ENCODE data around the gene TRIM6. TPM values are rescaled to one million over a fixed set of nuclear protein-coding genes. Genes with fewer than 3 reads are reported as not detected.
"Not testable (repeated sequence)": the region's sequence is repeated elsewhere in the genome, so short reads cannot be mapped to it uniquely, and the experiment has no call there.

The TRIM6 gene
- total RNA-seq, 2 experiments from 2014 or later, result not detected

DNA sequence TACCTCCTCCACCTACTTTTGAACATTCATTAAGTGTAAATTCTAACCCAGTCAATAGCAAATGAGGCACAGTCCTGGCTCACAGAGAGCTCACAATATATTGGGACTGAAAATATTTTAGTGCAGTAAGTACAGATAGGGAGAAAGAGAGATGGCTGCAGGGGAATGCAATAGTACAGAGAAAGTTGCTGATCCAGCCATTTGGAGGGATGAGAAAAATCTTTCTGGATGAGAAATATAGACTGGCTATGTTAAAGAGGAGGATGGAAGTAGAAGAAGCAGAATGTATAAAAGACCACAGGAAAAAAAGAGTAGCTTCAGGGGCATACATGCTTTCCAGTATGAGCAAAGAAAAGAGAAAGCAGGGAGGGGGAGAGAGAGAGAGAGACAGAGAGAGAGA lies 19.3 kb upstream of the TRIM6 start:
- ChIA-PET CTCF (ENCODE audit: unreplicated experiment) (no interaction called here), POLR2A (no interaction called here)
- H3K4me1 ChIP-seq (ENCODE audit: insufficient read depth, low read length, poor library complexity, severe bottlenecking), result no peaks in the 10 kb centered on the region
- no peak for DNase-seq (ENCODE audit: low spot score)
- intact Hi-C loops (cut with micrococcal nuclease; ENCODE audit: unreplicated experiment), result no loop called here
- no peaks in the 10 kb centered on the region for H4K20me1 ChIP-seq (ENCODE audit: insufficient read depth, low read length)
- no peak overlapping the region for H3K4me3 ChIP-seq (ENCODE audit: low read depth, low read length, poor library complexity, severe bottlenecking)
- no peaks in the 10 kb centered on the region for H3K9me2 ChIP-seq (ENCODE audit: insufficient read depth, low read length)
- H3K27ac ChIP-seq (ENCODE audit: low read depth, low read length, poor library complexity, severe bottlenecking), result no peak overlapping the region
- TF ChIP-seq, protein P1, sequence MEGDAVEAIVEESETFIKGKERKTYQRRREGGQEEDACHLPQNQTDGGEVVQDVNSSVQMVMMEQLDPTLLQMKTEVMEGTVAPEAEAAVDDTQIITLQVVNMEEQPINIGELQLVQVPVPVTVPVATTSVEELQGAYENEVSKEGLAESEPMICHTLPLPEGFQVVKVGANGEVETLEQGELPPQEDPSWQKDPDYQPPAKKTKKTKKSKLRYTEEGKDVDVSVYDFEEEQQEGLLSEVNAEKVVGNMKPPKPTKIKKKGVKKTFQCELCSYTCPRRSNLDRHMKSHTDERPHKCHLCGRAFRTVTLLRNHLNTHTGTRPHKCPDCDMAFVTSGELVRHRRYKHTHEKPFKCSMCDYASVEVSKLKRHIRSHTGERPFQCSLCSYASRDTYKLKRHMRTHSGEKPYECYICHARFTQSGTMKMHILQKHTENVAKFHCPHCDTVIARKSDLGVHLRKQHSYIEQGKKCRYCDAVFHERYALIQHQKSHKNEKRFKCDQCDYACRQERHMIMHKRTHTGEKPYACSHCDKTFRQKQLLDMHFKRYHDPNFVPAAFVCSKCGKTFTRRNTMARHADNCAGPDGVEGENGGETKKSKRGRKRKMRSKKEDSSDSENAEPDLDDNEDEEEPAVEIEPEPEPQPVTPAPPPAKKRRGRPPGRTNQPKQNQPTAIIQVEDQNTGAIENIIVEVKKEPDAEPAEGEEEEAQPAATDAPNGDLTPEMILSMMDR (conservative IDR thresholded peaks at IDR 0.05; ENCODE audit: low read length), result no peak
- no peak for TF ChIP-seq EZH2phosphoT487 (IDR thresholded peaks at IDR 0.05; ENCODE audit: borderline replicate concordance, low read depth, low read length)
- no peaks in the 10 kb centered on the region for H3K79me2 ChIP-seq (ENCODE audit: insufficient read depth, low read depth, low read length)
- no peak overlapping the region for H2AFZ ChIP-seq (ENCODE audit: low read length)
- H3K36me3 ChIP-seq (ENCODE audit: insufficient read depth, low read length), result no peaks in the 10 kb centered on the region
- no peaks in the 10 kb centered on the region for H3K9me3 ChIP-seq (ENCODE audit: low read length)
- no TSS peak for BruUV-seq (replicated peaks)
- H3K4me2 ChIP-seq (ENCODE audit: low read length), result no peak overlapping the region

DNA sequence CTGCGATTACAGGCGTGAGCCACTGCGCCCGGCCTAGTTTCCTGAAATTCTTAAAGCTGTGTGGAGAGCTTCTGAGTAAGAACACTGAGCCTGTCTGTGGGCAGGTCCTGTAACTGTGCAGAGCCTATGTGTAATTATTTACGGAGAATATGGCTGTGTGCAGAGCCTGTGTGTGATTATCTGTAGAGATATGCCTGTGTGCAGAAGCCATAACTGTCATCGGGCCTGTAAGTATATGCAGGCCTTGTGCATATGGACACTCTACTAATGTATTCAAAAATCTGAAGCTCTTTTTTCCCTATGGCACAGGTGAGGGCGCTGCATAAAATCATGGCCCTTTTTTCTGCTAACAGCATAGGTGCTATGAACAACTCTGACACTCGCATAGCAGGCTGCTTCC lies 15.9 kb upstream of the TRIM6 start, which contains the start of gene OR52B6:
Gene OR52B6 (plus strand): TSS at position 301 of the 400 bp plus-strand sequence. CDS start 0 bp downstream, at position 301.
- intact Hi-C loops (cut with micrococcal nuclease; ENCODE audit: unreplicated experiment), result no loop called here
- Histone ChIP-seq H3K4me2 (ENCODE audit: low read length) (no peak within 1 kb of the TSS), H3K9me3 (ENCODE audit: low read length) (no peaks in the 10 kb centered on the region), H3K9me2 (ENCODE audit: insufficient read depth, low read length) (no peaks in the 10 kb centered on the region), H4K20me1 (ENCODE audit: insufficient read depth, low read length) (no peaks in the 10 kb centered on the region), H3K36me3 (ENCODE audit: insufficient read depth, low read length) (no peaks in the 10 kb centered on the region), H3K27ac (ENCODE audit: low read depth, low read length, poor library complexity, severe bottlenecking) (no peak within 1 kb of the TSS), H3K4me1 (ENCODE audit: insufficient read depth, low read length, poor library complexity, severe bottlenecking) (no peaks in the 10 kb centered on the region), H3K79me2 (ENCODE audit: insufficient read depth, low read depth, low read length) (no peaks in the 10 kb centered on the region), H3K4me3 (ENCODE audit: low read depth, low read length, poor library complexity, severe bottlenecking) (no peak within 1 kb of the TSS), H2AFZ (ENCODE audit: low read length) (no peak within 1 kb of the TSS)
- DNase-seq (ENCODE audit: low spot score), result no peak
- POLR2A ChIA-PET, result interaction anchor here (0.5 kb wide), 1 partner anchor 1563 kb away, joined by 3 read pairs; no protein-coding TSS in a partner anchor
- BruUV-seq (replicated peaks), result no TSS peak
- TF ChIP-seq, protein P1 (conservative IDR thresholded peaks at IDR 0.05; ENCODE audit: low read length), result no peak
- TF ChIP-seq EZH2phosphoT487 (IDR thresholded peaks at IDR 0.05; ENCODE audit: borderline replicate concordance, low read depth, low read length), result no peak
- CTCF ChIA-PET (ENCODE audit: unreplicated experiment), result no interaction called here

DNA sequence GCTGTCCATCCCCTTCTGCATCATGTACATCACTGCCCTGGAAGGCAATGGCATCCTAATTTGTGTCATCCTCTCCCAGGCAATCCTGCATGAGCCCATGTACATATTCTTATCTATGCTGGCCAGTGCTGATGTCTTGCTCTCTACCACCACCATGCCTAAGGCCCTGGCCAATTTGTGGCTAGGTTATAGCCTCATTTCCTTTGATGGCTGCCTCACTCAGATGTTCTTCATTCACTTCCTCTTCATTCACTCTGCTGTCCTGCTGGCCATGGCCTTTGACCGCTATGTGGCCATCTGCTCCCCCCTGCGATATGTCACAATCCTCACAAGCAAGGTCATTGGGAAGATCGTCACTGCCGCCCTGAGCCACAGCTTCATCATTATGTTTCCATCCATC lies 15.4 kb upstream of the TRIM6 start:
- no peak overlapping the region for H3K27ac ChIP-seq (ENCODE audit: low read depth, low read length, poor library complexity, severe bottlenecking)
- H4K20me1 ChIP-seq (ENCODE audit: insufficient read depth, low read length), result no peaks in the 10 kb centered on the region
- no peak overlapping the region for H3K4me2 ChIP-seq (ENCODE audit: low read length)
- CTCF ChIA-PET (ENCODE audit: unreplicated experiment), result no interaction called here
- intact Hi-C loops (cut with micrococcal nuclease; ENCODE audit: unreplicated experiment), result no loop called here
- H3K4me1 ChIP-seq (ENCODE audit: insufficient read depth, low read length, poor library complexity, severe bottlenecking), result no peaks in the 10 kb centered on the region
- no peaks in the 10 kb centered on the region for H3K9me2 ChIP-seq (ENCODE audit: insufficient read depth, low read length)
- TF ChIP-seq, protein P1 (conservative IDR thresholded peaks at IDR 0.05; ENCODE audit: low read length), result no peak
- TF ChIP-seq EZH2phosphoT487 (IDR thresholded peaks at IDR 0.05; ENCODE audit: borderline replicate concordance, low read depth, low read length), result no peak
- no peak for DNase-seq (ENCODE audit: low spot score)
- no peaks in the 10 kb centered on the region for H3K79me2 ChIP-seq (ENCODE audit: insufficient read depth, low read depth, low read length)
- no TSS peak for BruUV-seq (replicated peaks)
- POLR2A ChIA-PET, result interaction anchor here (0.5 kb wide), 1 partner anchor 1562 kb away, joined by 3 read pairs; no protein-coding TSS in a partner anchor
- H3K9me3 ChIP-seq (ENCODE audit: low read length), result no peaks in the 10 kb centered on the region
- H3K36me3 ChIP-seq (ENCODE audit: insufficient read depth, low read length), result no peaks in the 10 kb centered on the region
- no peak overlapping the region for H3K4me3 ChIP-seq (ENCODE audit: low read depth, low read length, poor library complexity, severe bottlenecking)
- no peak overlapping the region for H2AFZ ChIP-seq (ENCODE audit: low read length)

DNA sequence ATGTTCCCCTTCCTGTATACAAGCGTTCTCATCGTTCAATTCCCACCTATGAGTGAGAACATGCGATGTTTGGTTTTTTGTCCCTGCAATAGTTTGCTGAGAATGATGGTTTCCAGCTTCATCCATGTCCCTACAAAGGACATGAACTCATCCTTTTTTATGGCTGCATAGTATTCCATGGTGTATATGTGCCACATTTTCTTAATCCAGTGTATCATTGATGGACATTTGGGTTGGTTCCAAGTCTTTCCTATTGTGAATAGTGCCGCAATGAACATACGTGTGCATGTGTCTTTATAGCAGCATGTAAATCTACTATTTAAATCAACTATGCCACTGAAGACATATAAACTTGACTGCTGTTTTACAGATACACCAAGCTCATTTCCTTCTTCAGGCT lies 12.0 kb upstream of the TRIM6 start:
- H3K4me3 ChIP-seq (ENCODE audit: low read depth, low read length, poor library complexity, severe bottlenecking); BruUV-seq (replicated peaks); H3K4me1 ChIP-seq (ENCODE audit: insufficient read depth, low read length, poor library complexity, severe bottlenecking); H3K9me3 ChIP-seq (ENCODE audit: low read length); CTCF ChIA-PET (ENCODE audit: unreplicated experiment); H3K4me2 ChIP-seq (ENCODE audit: low read length); H3K36me3 ChIP-seq (ENCODE audit: insufficient read depth, low read length); DNase-seq (ENCODE audit: low spot score); H3K9me2 ChIP-seq (ENCODE audit: insufficient read depth, low read length); H3K27ac ChIP-seq (ENCODE audit: low read depth, low read length, poor library complexity, severe bottlenecking); H2AFZ ChIP-seq (ENCODE audit: low read length); H3K79me2 ChIP-seq (ENCODE audit: insufficient read depth, low read depth, low read length); POLR2A ChIA-PET; H4K20me1 ChIP-seq (ENCODE audit: insufficient read depth, low read length); intact Hi-C loops (cut with micrococcal nuclease; ENCODE audit: unreplicated experiment): not testable (repeated sequence)
